HG03520 (cell line): ENCODE data around the gene F13A1.

Experiments
- ATAC-seq: cut with Tn5 transposase; IDR thresholded peaks from one replicate; pipeline ENCODE4 v1.9.1; 2021; ENCODE audit warnings: mild to moderate bottlenecking, moderate library complexity; ENCODE audit not compliant: unreplicated experiment

The F13A1 gene

GRCh38 chr6:6246544-6246943 is 73.9 kb downstream of the F13A1 start:
- peak; percentile 84 for ATAC-seq

DNA sequence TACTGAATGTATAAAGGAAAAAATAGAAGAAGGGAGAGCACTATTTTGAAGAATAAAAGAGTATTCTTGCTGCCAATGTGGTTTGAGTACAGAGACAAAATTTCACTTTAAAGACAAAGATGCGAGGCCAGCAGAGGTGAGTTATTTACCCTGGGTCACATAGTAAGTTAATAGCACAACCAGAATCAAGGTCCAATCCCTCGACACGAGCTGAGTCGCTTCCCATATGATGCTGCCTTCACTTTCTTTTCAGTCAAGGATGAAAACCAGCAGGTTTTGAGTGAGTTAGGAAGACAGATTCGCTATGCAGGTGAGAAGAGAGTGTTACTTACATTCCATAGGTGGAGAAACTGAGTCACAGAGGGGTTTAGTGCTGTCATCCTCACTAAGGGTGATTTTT is 75.8 kb downstream of the F13A1 start:
- no peak for ATAC-seq

DNA sequence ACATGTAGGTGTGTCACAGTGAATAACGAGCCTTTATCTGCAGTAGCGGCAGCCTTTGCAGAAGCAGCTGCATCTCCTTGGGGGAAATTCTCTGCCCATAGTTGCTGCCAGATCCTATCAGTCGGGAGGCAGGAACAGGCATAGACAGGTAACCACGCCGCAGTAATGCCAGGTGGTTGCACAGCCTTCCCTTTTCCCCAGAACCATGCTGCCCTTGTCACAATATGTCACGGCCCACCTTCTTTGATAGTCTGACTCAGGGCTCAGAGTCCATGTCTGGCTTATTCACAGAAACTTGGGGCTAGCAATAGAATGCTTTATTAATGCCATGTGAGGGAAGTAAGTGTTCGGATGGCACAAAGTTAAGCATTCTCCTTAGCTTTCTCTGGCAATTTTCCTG is 76.6 kb downstream of the F13A1 start:
- ATAC-seq: no peak

DNA sequence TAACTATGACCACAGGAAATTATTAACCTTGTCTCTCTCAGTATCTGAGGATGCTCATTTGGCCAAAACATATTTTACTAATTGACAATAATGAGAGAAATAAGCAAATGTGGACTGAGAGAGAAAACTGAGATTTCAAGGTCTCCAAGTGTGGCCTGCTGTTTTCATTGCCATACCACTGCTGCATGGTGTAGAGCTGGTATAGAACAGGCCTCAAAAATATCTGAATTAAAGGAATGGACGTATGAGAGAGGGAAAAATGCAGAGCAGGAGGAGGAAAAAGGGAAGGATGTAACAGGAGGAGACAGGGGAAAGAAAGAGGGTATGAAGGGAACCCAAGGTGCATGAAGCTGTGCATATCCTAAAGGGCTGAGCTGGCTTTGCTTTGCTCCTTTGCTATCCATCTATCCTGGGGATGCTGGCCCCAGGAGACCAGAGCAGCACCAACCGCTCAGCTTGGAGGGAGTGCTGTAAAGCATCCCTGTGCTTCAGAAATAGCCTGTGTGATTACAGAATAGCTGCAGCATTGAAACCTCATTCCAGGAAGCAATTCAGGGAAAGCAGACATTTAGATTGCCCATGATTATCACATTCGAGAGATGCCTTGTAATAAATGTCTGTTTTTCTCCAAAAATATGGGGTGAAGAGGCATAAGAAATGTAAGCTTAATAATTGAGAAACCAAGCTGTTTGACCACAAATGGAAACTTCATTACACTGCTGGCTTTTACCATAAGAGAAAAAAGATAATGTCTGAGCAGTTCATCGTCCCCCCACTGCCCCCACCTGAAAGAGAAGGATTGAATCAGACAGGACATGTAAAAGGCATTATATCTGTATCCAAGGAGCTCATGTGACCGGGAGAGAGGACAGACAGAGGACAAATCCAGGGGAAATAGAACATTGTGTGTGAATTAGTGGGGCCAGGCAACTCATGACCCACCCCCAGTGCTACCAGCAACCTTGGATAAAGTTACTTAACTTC is 80.6 kb downstream of the F13A1 start:
- no peak for ATAC-seq

GRCh38 chr6:6236730-6237469 is 83.6 kb downstream of the F13A1 start:
- no peak for ATAC-seq

- ATAC-seq: no peak
Observed at GRCh38 chr6:6235786-6236185, 84.7 kb downstream of the F13A1 start.

GRCh38 chr6:6234963-6235362 is 85.5 kb downstream of the F13A1 start:
- ATAC-seq: no peak

DNA sequence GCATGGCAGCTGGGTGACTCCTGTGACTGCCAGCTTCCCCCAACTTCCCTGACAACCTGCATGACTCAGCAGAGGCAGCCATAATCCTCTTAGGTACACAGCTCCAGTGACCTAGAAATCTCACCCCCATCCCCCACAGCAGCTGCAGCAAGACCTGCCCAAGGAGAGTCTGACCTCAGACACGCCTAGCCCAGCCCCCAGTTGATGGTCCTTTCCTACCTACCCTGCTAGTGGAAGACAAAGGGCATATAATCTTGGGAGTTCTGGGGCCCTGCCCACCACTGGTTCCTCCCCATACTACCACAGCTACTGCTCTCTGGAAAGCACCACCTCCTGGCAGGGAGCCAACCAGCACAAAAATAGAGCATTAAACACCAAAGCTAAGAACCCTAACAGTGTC is 90.2 kb downstream of the F13A1 start:
- ATAC-seq: no peak

DNA sequence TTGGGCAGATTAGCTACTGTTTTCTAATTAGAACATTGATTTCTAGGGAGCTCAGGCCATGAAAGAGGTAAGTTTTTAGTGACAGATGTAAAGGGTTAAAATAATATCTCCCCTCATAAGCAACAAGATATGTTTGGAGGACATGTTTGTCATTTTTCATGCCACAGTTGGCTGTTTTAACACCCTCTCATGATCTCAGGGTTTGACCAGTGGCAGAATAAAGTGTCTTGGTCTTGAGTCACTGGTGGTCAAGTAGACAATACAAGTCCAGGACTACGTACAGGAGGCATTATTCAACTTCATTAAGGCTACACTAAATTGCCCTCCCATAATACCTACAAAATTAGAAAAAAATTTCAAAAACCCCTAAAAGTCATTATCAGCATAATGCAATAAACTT is 92.6 kb downstream of the F13A1 start:
- ATAC-seq: no peak

DNA sequence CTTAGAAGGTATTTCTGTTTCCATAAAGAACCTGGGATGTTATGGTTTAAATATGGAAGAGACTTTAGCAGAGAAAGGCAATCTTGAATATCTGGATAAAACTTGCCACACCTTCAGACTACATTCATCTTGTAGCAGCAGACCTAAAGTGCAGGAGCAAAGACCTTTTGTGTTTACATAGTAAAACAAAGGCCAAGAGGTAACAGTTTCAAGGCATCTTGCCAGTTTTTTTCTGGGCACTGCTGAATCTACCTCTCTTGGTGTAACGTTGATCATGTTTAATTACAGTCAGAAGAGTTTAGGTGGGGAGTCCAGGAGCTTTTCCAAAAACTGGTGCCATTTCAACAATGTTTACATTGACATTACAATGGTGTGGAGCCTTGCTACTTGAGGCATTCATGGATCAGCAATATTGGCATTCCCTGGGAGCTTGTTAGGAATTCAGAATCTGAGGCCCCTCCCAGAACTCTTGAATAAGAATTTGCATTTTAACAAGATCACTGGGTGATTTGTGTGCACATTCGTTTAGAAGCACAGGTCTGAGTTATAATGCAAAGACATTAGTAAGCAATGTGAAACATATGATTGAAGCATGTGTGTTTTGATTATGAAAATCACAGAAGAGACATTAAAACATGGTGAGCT is 94.5 kb downstream of the F13A1 start:
- ATAC-seq: no peak

GRCh38 chr6:6224933-6225486 is 95.5 kb downstream of the F13A1 start:
- ATAC-seq: no peak

DNA sequence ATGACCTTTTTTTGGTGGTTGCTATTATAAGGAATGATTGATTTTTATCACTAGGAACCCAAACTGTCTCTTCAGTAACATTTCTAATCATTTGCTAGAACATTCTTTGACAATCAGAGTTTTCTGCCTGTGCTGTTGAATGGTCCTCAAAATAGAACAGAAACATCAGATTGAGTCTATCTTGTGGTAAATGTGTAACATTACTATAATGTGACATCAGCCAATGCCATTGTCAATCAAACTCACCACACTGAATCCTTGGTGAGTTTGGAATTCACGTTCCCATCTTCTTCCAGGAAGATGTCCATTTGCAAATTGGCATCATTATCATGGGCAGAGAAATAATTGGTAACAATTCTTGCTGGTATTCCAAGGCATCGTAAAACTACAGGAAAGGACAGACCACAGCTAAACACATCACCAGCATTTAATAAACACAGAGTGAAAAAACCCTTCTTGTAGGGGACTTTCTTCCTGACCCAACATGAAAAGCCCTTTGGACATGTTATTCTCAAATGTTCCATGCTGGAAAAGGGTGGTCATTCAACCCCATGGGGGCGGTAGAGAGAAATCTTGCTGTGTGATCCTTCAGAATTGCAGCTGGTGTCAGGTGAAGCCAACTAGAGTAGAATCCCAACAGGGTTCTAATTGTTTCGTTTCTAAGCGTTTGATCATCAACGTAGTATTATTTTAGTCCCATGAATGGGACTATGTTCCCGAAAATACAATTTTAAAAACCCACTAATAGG is 98.5 kb downstream of the F13A1 start:
- ATAC-seq: no peak

- ATAC-seq: no peak
Observed at GRCh38 chr6:6220718-6221117, 99.7 kb downstream of the F13A1 start.

GRCh38 chr6:6219716-6220115 is 100.7 kb downstream of the F13A1 start:
- no peak for ATAC-seq

DNA sequence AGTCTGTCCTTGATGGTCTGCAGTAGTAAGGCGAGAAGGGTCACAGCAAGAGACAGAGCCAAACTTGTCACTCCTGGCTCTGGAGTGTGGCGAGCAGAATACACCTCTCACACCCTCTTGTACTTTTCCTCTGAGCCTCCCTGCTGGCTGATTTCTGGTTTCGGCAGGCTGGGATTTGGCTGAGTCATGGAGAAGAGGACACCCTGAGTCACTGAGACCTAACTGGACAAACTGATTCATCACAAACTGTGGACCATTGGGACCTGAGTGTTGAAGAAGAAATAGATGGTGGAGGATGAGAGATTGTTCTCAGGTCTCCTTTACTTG is 101.7 kb downstream of the F13A1 start:
- no peak for ATAC-seq

DNA sequence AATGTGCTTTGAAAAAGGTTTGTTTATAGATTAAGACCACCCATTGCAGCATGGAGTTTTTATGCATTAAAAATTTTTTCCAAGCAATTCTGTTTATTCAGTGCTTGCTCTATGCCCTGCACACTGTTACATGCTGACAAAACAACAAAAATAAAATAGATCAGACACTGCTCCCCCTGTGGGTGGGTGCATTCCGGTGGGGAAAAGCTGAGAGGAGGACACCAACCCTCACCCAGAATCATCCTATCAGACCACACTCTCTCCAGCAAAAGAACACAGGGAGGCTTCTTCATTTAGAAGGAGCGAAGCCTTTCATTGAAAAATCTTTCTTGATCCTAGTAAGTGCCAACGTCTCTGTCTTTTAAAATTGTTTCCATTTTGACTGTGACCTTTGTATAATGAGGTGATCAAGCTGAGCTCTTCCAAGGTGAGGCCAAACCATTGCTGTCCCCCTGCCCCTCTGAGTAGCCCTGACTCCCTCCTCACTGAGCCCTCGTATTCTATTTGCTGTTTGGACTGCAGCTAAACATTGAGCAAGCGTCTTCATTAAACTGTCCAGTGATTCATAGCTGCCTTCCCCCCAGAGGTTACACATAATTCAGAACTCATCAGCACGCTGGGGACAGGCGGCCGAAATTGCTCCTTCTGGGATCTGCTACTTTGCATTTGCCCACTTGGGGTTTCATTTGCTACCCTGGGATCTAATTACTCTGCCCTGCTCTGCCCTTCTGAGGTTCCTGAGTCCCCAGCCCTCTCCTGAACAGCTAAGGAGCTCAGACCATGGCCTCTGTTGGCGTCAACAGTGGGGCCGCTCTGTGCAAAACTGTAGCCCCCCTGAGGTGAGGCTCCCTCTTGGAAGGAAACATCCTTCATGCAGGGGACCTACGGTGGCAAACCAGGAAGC is 102.4 kb downstream of the F13A1 start:
- no peak for ATAC-seq

DNA sequence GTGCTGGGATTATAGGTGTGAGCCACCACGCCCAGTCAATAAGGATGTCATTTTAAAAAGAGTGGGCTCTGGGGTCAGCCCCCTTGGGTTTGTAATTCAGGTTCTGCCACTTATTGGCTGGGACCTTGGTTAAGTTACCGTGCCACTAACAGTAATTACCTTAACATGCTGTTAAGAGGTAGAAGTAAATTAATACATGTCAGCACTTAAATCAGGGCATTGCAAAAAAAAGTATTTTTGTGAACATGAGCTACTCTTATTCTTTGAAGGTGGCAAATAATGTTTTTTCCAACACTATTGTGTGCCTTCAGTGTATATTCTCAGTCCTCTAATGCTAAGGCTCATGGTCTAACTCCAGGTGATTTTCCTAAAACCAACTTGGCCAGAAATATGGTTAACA is 109.5 kb downstream of the F13A1 start:
- no peak for ATAC-seq

GRCh38 chr6:6202886-6203285 is 117.6 kb downstream of the F13A1 start:
- no peak for ATAC-seq

- ATAC-seq: no peak
Observed at GRCh38 chr6:6201200-6201599, 119.3 kb downstream of the F13A1 start.

DNA sequence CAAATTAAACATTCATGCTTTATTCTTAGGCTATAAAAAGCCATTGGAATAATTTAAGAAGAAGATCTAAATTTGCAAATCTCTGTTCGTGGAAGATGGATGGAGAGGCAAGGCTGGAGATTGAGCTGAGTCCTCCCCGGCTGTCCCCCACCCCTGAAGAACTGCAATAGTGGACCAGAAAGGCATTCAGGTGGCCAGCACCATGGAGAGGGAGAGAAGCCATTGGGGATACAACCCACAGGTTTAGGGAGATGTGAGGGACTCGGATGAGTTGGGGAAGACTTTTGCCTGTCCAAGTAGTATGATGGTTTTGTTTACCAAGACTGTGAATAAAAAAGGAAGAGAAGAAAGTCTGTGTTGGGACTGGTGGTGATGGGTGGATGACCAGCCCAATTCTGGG is 120.8 kb downstream of the F13A1 start:
- no peak for ATAC-seq
